Measurements from ENCODE around the gene TEX19.

Gene TEX19

DNA sequence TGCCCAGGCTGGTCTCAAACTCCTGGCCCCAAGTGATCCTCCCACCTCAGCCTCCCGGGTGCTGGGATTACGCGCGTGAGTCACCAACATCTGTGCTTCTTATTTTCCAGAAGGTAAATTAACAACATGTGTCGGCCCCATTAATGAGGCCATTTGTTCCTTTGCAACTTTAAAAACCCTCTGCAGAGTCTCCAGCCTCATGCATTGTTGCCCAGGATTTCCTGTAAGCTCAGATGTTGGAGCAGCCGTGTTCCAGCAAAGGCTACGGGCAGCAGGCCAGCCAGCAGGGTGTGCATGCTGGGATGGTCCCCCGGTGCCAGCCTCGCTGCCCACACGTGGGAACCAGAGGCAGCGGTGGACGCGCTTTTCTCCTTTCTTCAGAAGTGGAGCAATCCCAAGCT, 40.0 kb downstream of the TEX19 start:
- DNase-seq (ENCODE audit: low read depth in 1 of 2, low spot score in 1 of 2), result peak in 1 of 2 experiments; percentile 38
- TF ChIP-seq, protein P1, sequence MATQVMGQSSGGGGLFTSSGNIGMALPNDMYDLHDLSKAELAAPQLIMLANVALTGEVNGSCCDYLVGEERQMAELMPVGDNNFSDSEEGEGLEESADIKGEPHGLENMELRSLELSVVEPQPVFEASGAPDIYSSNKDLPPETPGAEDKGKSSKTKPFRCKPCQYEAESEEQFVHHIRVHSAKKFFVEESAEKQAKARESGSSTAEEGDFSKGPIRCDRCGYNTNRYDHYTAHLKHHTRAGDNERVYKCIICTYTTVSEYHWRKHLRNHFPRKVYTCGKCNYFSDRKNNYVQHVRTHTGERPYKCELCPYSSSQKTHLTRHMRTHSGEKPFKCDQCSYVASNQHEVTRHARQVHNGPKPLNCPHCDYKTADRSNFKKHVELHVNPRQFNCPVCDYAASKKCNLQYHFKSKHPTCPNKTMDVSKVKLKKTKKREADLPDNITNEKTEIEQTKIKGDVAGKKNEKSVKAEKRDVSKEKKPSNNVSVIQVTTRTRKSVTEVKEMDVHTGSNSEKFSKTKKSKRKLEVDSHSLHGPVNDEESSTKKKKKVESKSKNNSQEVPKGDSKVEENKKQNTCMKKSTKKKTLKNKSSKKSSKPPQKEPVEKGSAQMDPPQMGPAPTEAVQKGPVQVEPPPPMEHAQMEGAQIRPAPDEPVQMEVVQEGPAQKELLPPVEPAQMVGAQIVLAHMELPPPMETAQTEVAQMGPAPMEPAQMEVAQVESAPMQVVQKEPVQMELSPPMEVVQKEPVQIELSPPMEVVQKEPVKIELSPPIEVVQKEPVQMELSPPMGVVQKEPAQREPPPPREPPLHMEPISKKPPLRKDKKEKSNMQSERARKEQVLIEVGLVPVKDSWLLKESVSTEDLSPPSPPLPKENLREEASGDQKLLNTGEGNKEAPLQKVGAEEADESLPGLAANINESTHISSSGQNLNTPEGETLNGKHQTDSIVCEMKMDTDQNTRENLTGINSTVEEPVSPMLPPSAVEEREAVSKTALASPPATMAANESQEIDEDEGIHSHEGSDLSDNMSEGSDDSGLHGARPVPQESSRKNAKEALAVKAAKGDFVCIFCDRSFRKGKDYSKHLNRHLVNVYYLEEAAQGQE (IDR thresholded peaks at IDR 0.05; ENCODE audit: insufficient replicate concordance, low read depth), result no peak
- TF ChIP-seq GABPA (IDR thresholded peaks at IDR 0.05; ENCODE audit: low read depth), result no peak
- no peak for TF ChIP-seq SPI1 (IDR thresholded peaks at IDR 0.05; ENCODE audit: borderline replicate concordance, low read depth)
- no peak for TF ChIP-seq POLR2AphosphoS5 (IDR thresholded peaks at IDR 0.05; ENCODE audit: low read depth)
- no peak for TF ChIP-seq CTCF (IDR thresholded peaks at IDR 0.05; ENCODE audit: insufficient read depth, low read length)
- Histone ChIP-seq H3K27ac (replicated peaks) (peak overlapping the region; percentile 92), H3K27me3 (ENCODE audit: insufficient read depth, poor library complexity, severe bottlenecking) (no peaks in the 10 kb centered on the region), H3K4me3 (replicated peaks; ENCODE audit: insufficient read depth, low read length) (no peak overlapping the region)

DNA sequence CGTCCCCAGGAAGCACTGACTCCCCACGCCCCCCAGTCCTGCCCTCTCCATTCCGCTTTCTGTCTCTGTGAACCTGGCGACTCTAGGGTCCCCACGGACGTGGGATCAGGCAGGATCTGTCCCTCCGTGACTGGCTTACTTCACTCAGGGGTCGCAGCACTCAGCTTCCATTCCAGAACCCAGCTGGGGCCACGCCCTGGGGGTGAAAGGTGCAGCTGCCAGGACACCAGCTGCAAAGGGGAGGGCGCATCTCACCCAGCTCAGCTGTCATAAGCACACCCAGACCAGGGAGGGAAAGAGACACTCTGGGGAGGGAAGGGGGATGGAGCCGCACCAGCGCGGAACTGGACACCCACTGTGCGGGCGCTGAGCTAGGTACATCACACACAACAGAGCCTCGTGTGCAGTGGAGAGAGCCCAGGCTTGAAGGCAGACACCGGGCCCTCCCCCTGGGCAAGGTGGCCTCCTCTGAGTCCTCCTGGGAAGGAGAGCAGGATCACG, 40.6 kb downstream of the TEX19 start:
- peak overlapping the region; percentile 92 for H3K27ac ChIP-seq (replicated peaks)
- peak; percentile 42 to 53 for DNase-seq (ENCODE audit: low read depth in 1 of 2, low spot score in 1 of 2)
- no peaks in the 10 kb centered on the region for H3K27me3 ChIP-seq (ENCODE audit: insufficient read depth, poor library complexity, severe bottlenecking)
- H3K4me3 ChIP-seq (replicated peaks; ENCODE audit: insufficient read depth, low read length), result no peak overlapping the region
- TF ChIP-seq, protein P1 (IDR thresholded peaks at IDR 0.05; ENCODE audit: insufficient replicate concordance, low read depth), result no peak

GRCh38 chr17:82400206-82400605, 41.2 kb downstream of the TEX19 start:
- Histone ChIP-seq H3K4me3 (replicated peaks; ENCODE audit: insufficient read depth, low read length) (no peak overlapping the region), H3K27ac (replicated peaks) (peak overlapping the region; percentile 92), H3K27me3 (ENCODE audit: insufficient read depth, poor library complexity, severe bottlenecking) (no peaks in the 10 kb centered on the region)
- TF ChIP-seq GABPA (IDR thresholded peaks at IDR 0.05; ENCODE audit: low read depth) (no peak), POLR2AphosphoS5 (IDR thresholded peaks at IDR 0.05; ENCODE audit: low read depth) (peak; percentile 74), CTCF (IDR thresholded peaks at IDR 0.05; ENCODE audit: insufficient read depth, low read length) (no peak)
- DNase-seq (ENCODE audit: low read depth in 1 of 2, low spot score in 1 of 2), result peak; percentile 53 to 86

DNA sequence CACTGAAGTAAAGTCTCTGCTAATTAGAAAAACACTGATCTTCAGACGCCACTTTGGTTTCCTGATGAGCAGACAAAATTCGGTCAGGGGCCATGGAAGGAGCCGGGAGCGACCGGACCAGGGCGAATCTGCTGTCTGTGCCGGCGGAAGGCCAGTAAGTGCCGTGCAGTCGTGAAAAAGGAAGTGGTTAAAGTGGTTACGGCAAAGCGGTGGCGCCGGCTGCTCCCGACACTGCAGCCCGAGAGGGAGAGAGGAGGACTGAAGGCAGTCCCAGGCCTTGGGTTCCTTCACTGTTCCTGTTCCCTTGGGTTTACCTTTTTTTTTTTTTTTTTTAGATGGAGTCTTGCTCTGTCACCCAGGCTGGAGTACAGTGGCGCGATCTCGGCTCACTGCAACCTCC, 41.8 kb downstream of the TEX19 start:
- DNase-seq (ENCODE audit: low read depth in 1 of 2, low spot score in 1 of 2), result peak; percentile 90 to 95
- Histone ChIP-seq H3K4me3 (replicated peaks; ENCODE audit: insufficient read depth, low read length) (no peak overlapping the region), H3K27me3 (ENCODE audit: insufficient read depth, poor library complexity, severe bottlenecking) (no peaks in the 10 kb centered on the region), H3K27ac (replicated peaks) (peak overlapping the region; percentile 92)
- TF ChIP-seq SPI1 (IDR thresholded peaks at IDR 0.05; ENCODE audit: borderline replicate concordance, low read depth) (peak; percentile 94), POLR2AphosphoS5 (IDR thresholded peaks at IDR 0.05; ENCODE audit: low read depth) (peak; percentile 77), GABPA (IDR thresholded peaks at IDR 0.05; ENCODE audit: low read depth) (peak; percentile 69), CTCF (IDR thresholded peaks at IDR 0.05; ENCODE audit: insufficient read depth, low read length) (no peak)
- TF ChIP-seq, protein P1 (IDR thresholded peaks at IDR 0.05; ENCODE audit: insufficient replicate concordance, low read depth), result no peak

Measured in HL-60 (cell line).